Endothelial cell of umbilical vein (primary cell): ENCODE data around the gene CCT3.

ENCODE experiments used
- EZH2 ChIP-seq: IDR thresholded peaks from 2 replicates; pipeline ENCODE4 v1.6.1; 2012; ENCODE audit warnings: borderline replicate concordance, low read depth, mild to moderate bottlenecking, moderate library complexity, low read length, inconsistent platforms; ENCODE audit not compliant: severe bottlenecking
- FOS ChIP-seq: IDR thresholded peaks from 2 replicates; pipeline ENCODE4 v1.6.1; 2011; ENCODE audit warnings: mild to moderate bottlenecking, low read length, moderate library complexity, borderline replicate concordance; ENCODE audit not compliant: insufficient read depth
- GATA2 ChIP-seq: IDR thresholded peaks from 2 replicates; pipeline ENCODE4 v1.7.0; 2011; ENCODE audit warnings: low read depth, mild to moderate bottlenecking, moderate library complexity, mixed read lengths, low read length; ENCODE audit not compliant: insufficient read length, insufficient read depth
- POLR2A ChIP-seq: IDR thresholded peaks from 2 replicates; pipeline ENCODE4 v1.6.1; 2012; ENCODE audit warnings: low read depth, mild to moderate bottlenecking, control low read depth, low read length
- POLR2AphosphoS5 ChIP-seq: IDR thresholded peaks from 2 replicates; pipeline ENCODE4 v1.6.1; 2012; ENCODE audit warnings: low read depth, mild to moderate bottlenecking, control low read depth, low read length, moderate library complexity; ENCODE audit not compliant: insufficient read depth
- TF ChIP-seq, protein P1 (sequence below), 2 donors: IDR thresholded peaks; 1 replicate in 1 of 2; 2 replicates in 1 of 2; pipeline ENCODE4 v1.5.1; 2011; ENCODE audit warnings: low read length in 2 of 2, mild to moderate bottlenecking in 2 of 2, moderate library complexity in 2 of 2, control low read depth in 1 of 2, inconsistent platforms in 1 of 2, low read depth in 1 of 2; ENCODE audit not compliant: insufficient read depth in 1 of 2; ENCODE audit errors: extremely low read depth in 1 of 2
- TF ChIP-seq, protein P2 (sequence below): IDR thresholded peaks from 2 replicates; pipeline ENCODE4 v1.6.1; 2011; ENCODE audit not compliant: insufficient read depth, insufficient read length

DNA sequence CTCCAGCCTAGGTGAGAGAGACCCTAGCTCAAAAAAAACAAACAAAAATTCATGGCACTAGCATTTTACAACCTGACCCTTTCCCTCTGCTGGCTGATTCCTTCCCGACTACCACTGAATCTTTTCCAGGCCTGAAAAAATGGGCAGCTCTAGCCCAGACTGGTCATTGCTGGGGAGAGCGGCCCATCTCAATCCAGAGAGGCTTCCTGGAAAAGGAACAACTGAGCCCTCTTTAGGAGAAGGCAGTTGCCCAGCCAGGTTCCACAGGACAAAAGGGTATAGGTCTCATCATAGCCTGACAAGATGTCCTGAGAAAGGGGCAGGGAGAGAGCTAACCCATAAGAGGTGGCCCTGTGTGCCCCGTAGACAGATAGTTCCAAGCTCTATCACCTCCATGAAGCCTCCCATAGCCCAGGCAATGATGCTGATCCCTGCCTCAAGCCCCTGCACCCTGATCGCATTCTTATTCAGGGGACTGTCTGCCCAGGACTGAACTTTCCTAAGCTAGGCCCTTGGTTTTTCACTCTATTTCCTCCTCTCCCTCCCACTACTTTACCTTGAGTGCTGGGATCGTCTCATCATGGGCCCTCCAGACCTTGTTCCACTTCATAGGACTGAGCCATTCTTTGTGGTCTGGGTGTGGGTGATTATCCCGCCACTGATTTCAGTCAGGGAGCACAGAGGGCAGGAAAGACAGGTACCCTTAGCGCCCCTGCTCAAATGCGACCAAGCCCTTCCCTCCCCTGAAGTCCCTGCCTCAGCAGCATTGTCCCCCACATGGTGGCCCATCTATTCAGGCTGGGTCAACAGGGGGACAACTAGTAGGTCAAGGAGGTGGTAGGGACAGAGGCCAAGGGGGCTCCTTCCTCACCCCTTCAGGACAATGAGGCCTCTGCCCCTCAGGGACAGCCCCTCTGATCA is 49.1 kb upstream of the CCT3 start:
- TF ChIP-seq, protein P1, sequence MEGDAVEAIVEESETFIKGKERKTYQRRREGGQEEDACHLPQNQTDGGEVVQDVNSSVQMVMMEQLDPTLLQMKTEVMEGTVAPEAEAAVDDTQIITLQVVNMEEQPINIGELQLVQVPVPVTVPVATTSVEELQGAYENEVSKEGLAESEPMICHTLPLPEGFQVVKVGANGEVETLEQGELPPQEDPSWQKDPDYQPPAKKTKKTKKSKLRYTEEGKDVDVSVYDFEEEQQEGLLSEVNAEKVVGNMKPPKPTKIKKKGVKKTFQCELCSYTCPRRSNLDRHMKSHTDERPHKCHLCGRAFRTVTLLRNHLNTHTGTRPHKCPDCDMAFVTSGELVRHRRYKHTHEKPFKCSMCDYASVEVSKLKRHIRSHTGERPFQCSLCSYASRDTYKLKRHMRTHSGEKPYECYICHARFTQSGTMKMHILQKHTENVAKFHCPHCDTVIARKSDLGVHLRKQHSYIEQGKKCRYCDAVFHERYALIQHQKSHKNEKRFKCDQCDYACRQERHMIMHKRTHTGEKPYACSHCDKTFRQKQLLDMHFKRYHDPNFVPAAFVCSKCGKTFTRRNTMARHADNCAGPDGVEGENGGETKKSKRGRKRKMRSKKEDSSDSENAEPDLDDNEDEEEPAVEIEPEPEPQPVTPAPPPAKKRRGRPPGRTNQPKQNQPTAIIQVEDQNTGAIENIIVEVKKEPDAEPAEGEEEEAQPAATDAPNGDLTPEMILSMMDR (IDR thresholded peaks at IDR 0.05; ENCODE audit: extremely low read depth in 1 of 2, insufficient read depth in 1 of 2, low read depth in 1 of 2, low read length in 2 of 2): no peak
- no peak for TF ChIP-seq POLR2A
- no peak for TF ChIP-seq EZH2
- no peak for TF ChIP-seq POLR2AphosphoS5
- TF ChIP-seq GATA2: no peak
- TF ChIP-seq, protein P2, sequence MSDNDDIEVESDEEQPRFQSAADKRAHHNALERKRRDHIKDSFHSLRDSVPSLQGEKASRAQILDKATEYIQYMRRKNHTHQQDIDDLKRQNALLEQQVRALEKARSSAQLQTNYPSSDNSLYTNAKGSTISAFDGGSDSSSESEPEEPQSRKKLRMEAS: no peak
- TF ChIP-seq FOS: no peak
